IPS DF 6.9 (cell line): ENCODE measurements around the gene SWI5.

Experiments used
- DNase-seq: peaks from one replicate; pipeline ENCODE4 v3.0.0-alpha.2; 2013; ENCODE audit warnings: low read depth, low spot score
- H3K27ac ChIP-seq: one replicate; pipeline ENCODE4 v1.5.1; 2013; ENCODE audit warnings: low read length, control low read depth
- H3K27me3 ChIP-seq: 2 replicates; pipeline ENCODE4 v1.6.1; 2013; ENCODE audit warnings: mild to moderate bottlenecking, low read length; ENCODE audit not compliant: control insufficient read depth, insufficient read depth
- H3K36me3 ChIP-seq: 2 replicates; pipeline ENCODE4 v1.6.1; 2013; ENCODE audit warnings: low read length; ENCODE audit not compliant: control insufficient read depth, insufficient read depth
- H3K4me1 ChIP-seq: 2 replicates; pipeline ENCODE4 v1.6.1; 2013; ENCODE audit warnings: low read length; ENCODE audit not compliant: control insufficient read depth, insufficient read depth
- H3K4me3 ChIP-seq: 2 replicates; pipeline ENCODE4 v1.5.1; 2013; ENCODE audit warnings: mild to moderate bottlenecking, low read length
- H3K9me3 ChIP-seq: 2 replicates; pipeline ENCODE4 v1.6.1; 2013; ENCODE audit warnings: low read length, inconsistent platforms; ENCODE audit not compliant: control insufficient read depth, insufficient read depth
- WGBS: extraction: QIAGEN DNeasy Blood & Tissue Kit; methylation state at CpG from one replicate; pipeline ENCODE4 v1.1.7; 2013; ENCODE audit warnings: mixed read lengths, missing lambda C conversion rate; ENCODE audit not compliant: insufficient read length, insufficient coverage; 5-methylcytosine and 5-hydroxymethylcytosine counted together

Gene SWI5

DNA sequence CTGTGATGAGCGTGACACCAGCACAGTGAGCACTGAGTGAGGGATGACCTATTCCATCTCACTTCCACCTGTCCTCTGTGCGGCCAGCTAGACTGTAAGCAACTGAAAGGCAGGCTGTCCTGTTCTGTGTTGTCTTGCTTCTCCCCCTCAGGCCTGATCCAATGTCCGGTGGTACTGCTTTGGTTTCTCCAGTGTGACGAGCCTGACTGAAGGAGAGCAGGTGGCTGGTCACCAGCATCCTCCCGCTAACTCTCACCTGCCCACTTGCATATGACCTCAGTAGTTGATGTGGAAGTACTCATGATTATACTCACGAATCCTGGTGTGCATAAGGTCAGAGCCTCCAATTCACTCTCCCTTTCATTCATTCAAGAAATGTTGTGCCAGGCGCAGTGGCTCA, 61.9 kb downstream of the SWI5 start:
- no peak overlapping the region for H3K27ac ChIP-seq
- no peaks in the 10 kb centered on the region for H3K9me3 ChIP-seq
- H3K4me1 ChIP-seq: no peaks in the 10 kb centered on the region
- no peak overlapping the region for H3K4me3 ChIP-seq
- no peaks in the 10 kb centered on the region for H3K27me3 ChIP-seq
- no peak for DNase-seq
- no peaks in the 10 kb centered on the region for H3K36me3 ChIP-seq
- WGBS: no CpG with 5 or more reads among the region's 7 CpGs
